Pulmonary artery endothelial cell (primary cell): Measurements from ENCODE around the gene SHISA3. TPM values are rescaled to one million over a fixed set of nuclear protein-coding genes. Genes with fewer than 3 reads are reported as not detected.
"Not testable (repeated sequence)": the region's sequence is repeated elsewhere in the genome, so short reads cannot be mapped to it uniquely, and the experiment has no call there.

Experiments used
- DNase-seq: peaks from one replicate; pipeline ENCODE4 v3.0.0-alpha.2; 2011; ENCODE audit warnings: low read depth, low spot score
- total RNA-seq: library from RNA; depleted of rRNA; stranded (reverse); fragments of >200 nt; gene quantifications from 2 replicates; pipeline ENCODE4 v1.2.3, GENCODE V29; 2014

Gene SHISA3
- 17.2 and 166 TPM in 2 replicates for total RNA-seq

- no peak for DNase-seq
These were observed at the start of gene SHISA3 for GRCh38 chr4:42396752-42397634. TSS of gene SHISA3 (plus strand) at chr4:42397488. CDS start at chr4:42398057, 569 bp downstream.

DNA sequence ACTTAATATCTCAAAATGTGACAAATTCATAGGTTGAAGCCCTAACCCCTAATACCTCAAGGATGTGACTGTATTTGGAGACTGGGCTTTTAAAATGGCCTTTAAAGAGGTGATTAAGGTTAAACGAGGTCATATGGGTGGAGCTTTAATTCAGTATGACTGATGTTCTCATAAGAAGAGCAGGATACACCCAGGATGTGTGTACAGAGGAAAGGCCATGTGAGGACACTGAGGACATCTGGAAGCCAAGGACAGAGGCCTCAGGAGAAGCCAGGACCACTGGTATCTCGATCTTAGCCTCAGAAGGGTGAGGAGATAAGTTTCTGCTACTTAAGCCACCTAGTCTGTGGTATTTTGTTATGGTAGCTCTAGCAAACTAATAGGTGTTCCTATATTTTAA lies 49.0 kb upstream of the SHISA3 start:
- DNase-seq, result no peak

DNA sequence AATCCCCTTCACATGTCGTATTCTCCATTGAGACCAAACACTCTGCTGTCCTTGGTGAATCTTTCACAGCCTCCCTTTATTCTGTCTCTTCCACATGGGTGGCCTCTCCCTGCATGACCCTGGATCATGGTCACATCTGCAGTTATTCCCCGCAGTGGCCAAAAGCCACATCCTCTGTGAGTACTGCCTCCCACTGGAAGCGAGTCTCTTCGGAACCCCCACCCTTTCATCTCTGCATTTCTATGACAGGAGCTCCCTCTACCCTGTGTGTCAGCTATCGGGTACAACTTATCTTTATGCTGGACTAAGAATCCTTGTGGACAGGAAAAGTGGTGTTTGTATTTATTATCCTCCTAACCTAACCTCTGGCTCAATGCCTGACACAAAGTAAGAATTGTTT lies 48.6 kb upstream of the SHISA3 start:
- DNase-seq, result no peak

- DNase-seq, result no peak
These were observed 46.6 kb upstream of the SHISA3 start for GRCh38 chr4:42350611-42351182.

DNA sequence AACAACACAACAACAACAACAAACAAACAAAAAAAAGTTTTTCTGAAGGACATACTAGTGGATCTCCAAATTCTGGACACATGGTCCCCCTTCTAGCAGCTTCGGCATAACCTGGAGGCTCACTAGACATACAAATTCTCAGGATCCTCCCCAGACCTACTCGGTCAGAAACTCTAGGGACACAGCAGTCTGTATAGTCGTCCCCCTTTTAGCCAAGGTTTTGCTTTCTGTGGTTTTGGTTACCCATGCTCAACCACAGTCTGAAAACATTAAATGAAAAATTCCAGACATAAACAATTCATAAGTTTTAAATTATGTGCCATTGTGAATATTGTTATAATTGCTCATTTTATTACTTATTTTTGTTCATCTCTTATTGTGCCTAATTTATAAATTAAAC lies 45.2 kb upstream of the SHISA3 start:
- no peak for DNase-seq

GRCh38 chr4:42357325-42357724 lies 40.0 kb upstream of the SHISA3 start:
- DNase-seq, result no peak

DNA sequence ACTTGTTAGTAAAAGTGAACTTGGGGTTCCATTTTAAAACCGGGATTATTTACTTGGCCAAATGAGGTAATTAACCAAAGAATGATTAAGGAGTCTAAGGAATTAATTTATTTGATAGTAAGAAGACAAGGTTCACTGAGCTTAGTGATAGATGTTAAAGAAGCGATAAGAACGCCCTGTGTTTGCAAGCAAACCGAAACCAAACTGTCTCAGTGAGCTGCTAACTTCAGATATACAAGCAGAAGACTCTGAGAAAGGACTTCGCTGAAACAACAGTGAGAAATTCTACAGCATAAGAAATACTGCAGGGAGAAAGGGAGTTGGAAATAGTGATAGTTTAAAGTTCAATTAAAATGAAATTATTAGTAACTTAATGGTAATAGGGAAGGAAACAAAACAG lies 37.6 kb upstream of the SHISA3 start:
- DNase-seq, result no peak

- DNase-seq, result no peak
These were observed 37.0 kb upstream of the SHISA3 start for GRCh38 chr4:42360256-42360669.

DNA sequence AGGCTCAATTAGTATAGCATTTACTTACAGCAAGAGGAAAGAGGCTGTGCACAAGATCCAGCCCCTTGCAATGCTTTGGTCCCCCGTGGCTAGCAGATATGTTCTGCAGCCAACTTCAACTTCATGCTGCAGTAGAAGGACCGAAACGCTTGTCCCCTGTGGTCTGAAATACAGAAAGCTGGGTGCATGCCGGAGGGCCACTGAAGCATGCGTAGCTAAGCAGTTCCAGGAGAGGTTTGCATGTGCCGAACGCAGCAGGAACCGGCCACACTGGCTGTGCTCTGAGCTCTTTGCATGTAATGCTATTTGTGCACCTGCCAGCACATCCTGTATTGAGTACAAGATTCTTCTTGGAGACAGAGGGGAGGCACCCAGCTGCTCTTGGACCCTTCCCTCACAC lies 35.8 kb upstream of the SHISA3 start:
- DNase-seq, result no peak

- no peak for DNase-seq
These were observed 34.7 kb upstream of the SHISA3 start for GRCh38 chr4:42362591-42362990.

- no peak for DNase-seq
These were observed 33.7 kb upstream of the SHISA3 start for GRCh38 chr4:42363614-42364013.

DNA sequence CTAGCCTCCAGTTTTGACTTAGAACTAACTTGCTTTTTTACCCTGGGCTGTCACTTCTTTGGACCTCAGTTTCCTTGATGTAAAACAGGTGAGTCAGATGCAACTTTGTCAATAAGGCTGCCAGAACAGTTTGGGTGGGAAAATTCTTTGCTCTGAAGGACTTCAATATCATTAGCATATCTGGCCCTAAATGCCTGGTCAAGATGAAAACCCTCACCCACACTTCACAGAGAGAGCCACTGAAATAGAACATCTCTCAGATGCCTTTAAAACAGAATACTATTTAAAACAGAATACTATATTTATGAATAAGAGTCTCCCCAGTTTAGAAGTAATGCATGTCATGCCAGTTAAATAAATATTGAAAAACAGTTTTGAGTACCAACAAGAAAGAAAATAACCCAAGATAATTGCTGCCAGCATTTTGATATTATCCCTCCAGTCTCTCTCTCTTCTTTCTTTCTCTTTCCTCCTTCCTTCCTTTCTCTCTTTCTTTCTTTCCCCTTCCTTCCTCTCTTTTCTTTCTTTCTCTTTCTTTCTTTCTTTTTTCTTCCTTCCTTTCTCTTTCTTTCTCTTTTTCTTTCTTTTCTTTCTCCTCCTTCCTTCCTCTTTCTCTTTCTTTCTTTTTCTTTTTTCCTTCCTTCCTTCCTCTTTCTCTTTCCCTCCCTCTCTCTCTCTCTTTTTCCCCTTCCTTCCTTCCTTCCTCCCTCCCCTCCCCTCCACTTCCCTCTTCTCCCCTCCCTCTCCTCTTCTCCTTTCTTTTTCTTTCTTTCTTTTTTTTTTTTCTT lies 32.8 kb upstream of the SHISA3 start:
- no peak for DNase-seq

GRCh38 chr4:42366959-42367358 lies 30.3 kb upstream of the SHISA3 start:
- no peak for DNase-seq

- no peak for DNase-seq
These were observed 27.8 kb upstream of the SHISA3 start for GRCh38 chr4:42369489-42369888.

DNA sequence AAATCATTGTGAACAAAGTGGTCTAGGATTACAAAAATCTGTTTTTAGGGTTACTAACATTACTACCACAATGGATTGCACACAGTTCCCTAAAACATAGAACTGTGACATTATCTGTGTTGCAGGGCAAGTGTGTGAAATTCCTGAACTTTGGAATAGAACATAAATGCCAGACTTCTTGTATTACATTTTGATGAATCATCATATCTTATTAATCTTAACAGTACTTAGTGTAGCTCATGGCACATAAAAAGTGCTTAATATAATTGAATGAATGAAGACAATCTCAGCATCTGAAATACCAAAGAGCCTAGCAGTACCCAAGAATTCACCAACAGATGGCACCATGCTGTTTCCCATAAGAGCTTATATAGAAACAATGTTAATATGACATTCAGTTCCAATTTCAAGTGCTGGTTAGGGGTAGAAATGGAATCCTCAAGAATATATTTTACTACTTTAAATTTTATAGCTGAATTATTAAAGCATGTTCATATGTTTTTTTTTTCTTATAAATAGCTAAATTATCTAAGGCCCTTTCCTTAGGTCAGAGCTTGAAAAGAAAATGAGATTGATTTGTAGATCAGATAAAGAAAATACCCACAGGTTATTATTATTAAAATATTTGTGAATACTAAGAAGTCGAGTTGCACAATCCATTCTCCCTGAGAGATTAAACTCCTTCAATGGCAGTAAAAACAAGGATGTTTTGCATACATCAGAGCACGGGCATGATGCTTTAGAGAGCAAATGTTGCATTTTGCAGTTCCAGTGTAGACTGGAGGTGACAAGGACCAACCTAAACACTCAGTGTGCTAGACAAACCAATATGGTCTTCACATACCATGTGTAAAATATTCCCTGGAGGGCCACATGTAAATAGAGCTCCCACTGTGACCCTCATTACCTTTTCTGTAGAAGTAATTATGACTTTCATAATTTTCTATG lies 25.7 kb upstream of the SHISA3 start:
- peak; percentile 49 for DNase-seq

DNA sequence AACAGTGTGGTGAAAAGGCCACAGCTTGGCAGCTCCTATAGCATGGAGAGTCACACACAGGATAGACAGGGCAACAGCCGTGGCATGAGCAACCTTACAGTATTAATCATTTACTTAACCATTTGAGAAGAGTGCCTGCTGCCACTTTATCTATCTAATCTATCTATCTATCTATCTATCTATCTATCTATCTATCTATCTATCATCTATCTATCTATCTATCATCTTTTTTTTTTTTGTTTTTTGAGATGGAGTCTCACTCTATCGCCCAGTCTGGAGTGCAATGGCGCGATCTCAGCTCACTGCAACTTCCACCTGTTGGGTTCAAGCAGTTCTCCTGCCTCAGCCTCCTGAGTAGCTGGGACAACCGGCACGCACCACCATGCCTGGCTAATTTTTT lies 25.0 kb upstream of the SHISA3 start:
- not testable (repeated sequence) for DNase-seq

DNA sequence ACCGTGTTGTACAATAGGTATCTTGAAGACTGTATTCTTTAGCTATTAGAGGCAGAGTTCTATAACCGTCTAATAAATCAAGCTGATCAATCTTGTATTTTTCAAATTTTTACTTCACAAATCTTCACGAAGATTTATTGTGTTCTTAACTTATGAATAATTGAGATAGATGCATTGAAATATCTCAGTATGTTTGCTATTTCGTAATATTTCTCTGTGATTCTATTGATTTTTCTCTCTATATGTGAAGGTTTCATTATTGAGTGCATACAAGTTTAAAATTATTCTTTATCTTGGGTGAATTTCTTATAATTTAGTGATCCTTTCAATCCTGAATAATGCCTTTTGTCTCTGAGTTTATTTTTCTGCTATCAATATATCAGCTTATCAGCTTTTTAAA lies 19.8 kb upstream of the SHISA3 start:
- DNase-seq, result no peak

DNA sequence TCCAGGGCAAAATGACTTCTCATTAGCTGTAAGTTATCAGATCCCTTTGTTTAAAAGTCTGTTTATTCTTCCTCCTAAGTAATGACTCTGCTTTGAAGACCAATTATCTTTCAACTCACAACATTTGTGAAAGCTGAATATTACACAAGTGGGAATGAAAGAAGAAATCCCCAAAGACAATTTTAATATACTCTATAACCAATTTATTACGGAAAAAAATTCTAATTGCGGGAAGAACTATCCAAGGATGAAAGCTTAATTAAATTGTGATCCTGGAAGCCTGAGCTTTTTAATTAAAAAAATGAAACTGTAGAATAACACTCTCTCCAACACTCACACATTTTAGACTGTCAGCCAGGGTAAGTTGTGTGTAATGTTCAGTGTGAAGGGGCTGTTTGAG lies 15.6 kb upstream of the SHISA3 start:
- no peak for DNase-seq

- DNase-seq, result no peak
These were observed 11.8 kb upstream of the SHISA3 start for GRCh38 chr4:42385516-42385915.

DNA sequence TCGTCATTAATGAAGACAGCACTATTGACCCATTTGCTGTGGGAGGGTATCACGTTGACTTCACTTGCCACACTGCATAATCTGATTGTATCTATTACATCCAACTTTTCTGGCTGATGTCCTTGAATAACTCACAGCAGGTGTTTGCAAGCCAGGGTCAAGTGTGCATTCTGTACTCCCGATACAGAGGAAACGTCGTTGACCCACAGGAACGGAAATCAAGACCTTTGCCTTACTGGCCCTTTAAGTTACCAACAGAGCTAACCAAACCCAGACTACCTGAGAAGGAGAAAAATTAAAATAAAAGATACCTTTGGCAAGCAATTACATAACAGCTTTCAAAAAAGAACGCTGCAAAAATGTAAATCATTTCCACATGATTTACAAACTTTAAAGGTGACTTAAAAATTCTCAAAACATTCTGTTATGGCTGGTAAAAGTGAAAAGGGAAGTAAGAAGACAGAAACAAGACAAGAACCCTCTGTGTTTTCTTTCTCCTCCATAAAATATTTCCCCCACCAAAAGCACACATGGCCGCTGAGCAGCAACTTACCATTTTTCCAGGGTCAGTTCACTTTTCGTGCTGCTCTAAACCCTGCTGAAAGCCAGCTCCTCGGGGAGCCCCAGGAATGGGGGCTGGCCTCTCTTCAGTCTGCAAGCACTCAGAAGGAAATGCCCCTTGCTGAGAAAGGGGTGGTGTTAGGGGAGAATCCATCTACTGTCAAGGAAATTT lies 6.5 kb upstream of the SHISA3 start:
- no peak for DNase-seq

DNA sequence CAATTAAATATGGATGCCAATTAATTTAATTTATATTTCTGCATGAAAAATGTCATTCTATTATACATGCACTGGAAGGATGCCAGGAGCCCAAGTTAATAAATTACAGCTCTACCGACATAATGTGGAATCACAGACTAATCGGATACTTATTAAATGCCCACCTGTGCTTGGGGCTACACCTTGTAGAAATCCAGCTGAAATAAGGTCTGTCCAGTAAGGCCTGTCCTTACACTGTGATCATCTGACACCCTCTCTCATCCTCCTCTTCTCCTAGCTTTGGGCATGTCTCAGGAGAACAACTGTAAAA lies 6.0 kb upstream of the SHISA3 start:
- DNase-seq, result no peak
